H9 (cell line): ENCODE results near the gene TTLL3. TPM values are rescaled to one million over a fixed set of nuclear protein-coding genes. Genes with fewer than 3 reads are reported as not detected.

ENCODE experiments used
- DNase-seq: peaks from one replicate; pipeline ENCODE4 v3.0.0-alpha.2; 2017
- H2AFZ ChIP-seq: one replicate; pipeline ENCODE4 v1.6.1; 2013; ENCODE audit warnings: mild to moderate bottlenecking, low read length, control low read depth, moderate library complexity
- H2AK5ac ChIP-seq: 2 replicates; pipeline ENCODE4 v1.6.1; 2013; ENCODE audit warnings: low read length, control low read depth, mixed read lengths; ENCODE audit not compliant: insufficient read length
- H2BK120ac ChIP-seq: one replicate; pipeline ENCODE4 v1.6.1; 2013; ENCODE audit warnings: low read depth, mild to moderate bottlenecking, low read length, control low read depth, inconsistent platforms; ENCODE audit not compliant: poor library complexity, severe bottlenecking
- H2BK12ac ChIP-seq: 2 replicates; pipeline ENCODE4 v1.6.1; 2013; ENCODE audit warnings: low read length, control low read depth, mixed read lengths, low read depth; ENCODE audit not compliant: insufficient read length
- H2BK15ac ChIP-seq: 2 replicates; pipeline ENCODE4 v1.6.1; 2013; ENCODE audit warnings: low read depth, low read length, control low read depth
- H2BK20ac ChIP-seq: one replicate; pipeline ENCODE4 v1.6.1; 2013; ENCODE audit warnings: low read depth, mild to moderate bottlenecking, low read length, control low read depth, inconsistent platforms; ENCODE audit not compliant: poor library complexity, severe bottlenecking
- H2BK5ac ChIP-seq: 2 replicates; pipeline ENCODE4 v1.6.1; 2013; ENCODE audit warnings: low read length, control low read depth, mixed read lengths; ENCODE audit not compliant: insufficient read length
- H3K14ac ChIP-seq: 2 replicates; pipeline ENCODE4 v1.6.1; 2013; ENCODE audit warnings: low read length, control low read depth; ENCODE audit not compliant: insufficient read depth
- H3K18ac ChIP-seq: 2 replicates; pipeline ENCODE4 v1.6.1; 2013; ENCODE audit warnings: low read depth, mild to moderate bottlenecking, mixed read lengths, low read length, control low read depth; ENCODE audit not compliant: insufficient read length
- H3K23ac ChIP-seq: 2 replicates; pipeline ENCODE4 v1.6.1; 2013; ENCODE audit warnings: low read length, control low read depth, mixed read lengths, low read depth; ENCODE audit not compliant: insufficient read length
- H3K23me2 ChIP-seq: 2 replicates; pipeline ENCODE4 v1.6.1; 2013; ENCODE audit warnings: low read depth, mild to moderate bottlenecking, mixed read lengths, low read length, control low read depth; ENCODE audit not compliant: insufficient read length, poor library complexity, severe bottlenecking
- H3K27ac ChIP-seq: 2 replicates; pipeline ENCODE4 v1.5.1; 2013; ENCODE audit warnings: low read length, control low read depth, mixed read lengths, low read depth; ENCODE audit not compliant: insufficient read length
- H3K27me3 ChIP-seq: 2 replicates; pipeline ENCODE4 v1.6.1; 2013; ENCODE audit warnings: low read length, control low read depth, inconsistent platforms; ENCODE audit not compliant: insufficient read depth
- H3K4ac ChIP-seq: 2 replicates; pipeline ENCODE4 v1.6.1; 2013; ENCODE audit warnings: low read depth, mild to moderate bottlenecking, control low read depth, inconsistent platforms, low read length, moderate library complexity
- H3K4me1 ChIP-seq: 2 replicates; pipeline ENCODE4 v1.6.1; 2013; ENCODE audit warnings: low read length, control low read depth, inconsistent platforms; ENCODE audit not compliant: insufficient read depth
- H3K4me2 ChIP-seq: 2 replicates; pipeline ENCODE4 v1.6.1; 2013; ENCODE audit warnings: low read length, control low read depth, mixed read lengths; ENCODE audit not compliant: insufficient read length, insufficient read depth
- H3K56ac ChIP-seq: 2 replicates; pipeline ENCODE4 v1.6.1; 2013; ENCODE audit warnings: low read depth, mild to moderate bottlenecking, mixed read lengths, low read length, control low read depth; ENCODE audit not compliant: insufficient read length
- H3K79me1 ChIP-seq: 2 replicates; pipeline ENCODE4 v1.6.1; 2013; ENCODE audit warnings: low read depth, mild to moderate bottlenecking, moderate library complexity, low read length, control low read depth, inconsistent platforms; ENCODE audit not compliant: insufficient read depth, poor library complexity, severe bottlenecking
- H3K79me2 ChIP-seq: 2 replicates; pipeline ENCODE4 v1.6.1; 2013; ENCODE audit warnings: low read length, control low read depth, inconsistent platforms; ENCODE audit not compliant: insufficient read depth
- H3K9ac ChIP-seq: 2 replicates; pipeline ENCODE4 v1.6.1; 2013; ENCODE audit warnings: low read length, control low read depth, mixed read lengths; ENCODE audit not compliant: insufficient read length; ENCODE audit errors: extremely low read depth
- H3K9me3 ChIP-seq: one replicate; pipeline ENCODE4 v1.6.1; 2013; ENCODE audit warnings: low read depth, low read length, inconsistent platforms; ENCODE audit not compliant: control insufficient read depth
- H3T11ph ChIP-seq: one replicate; pipeline ENCODE4 v1.6.1; 2013; ENCODE audit warnings: mild to moderate bottlenecking, low read length, control low read depth, inconsistent platforms
- H4K20me1 ChIP-seq: one replicate; pipeline ENCODE4 v1.6.1; 2013; ENCODE audit not compliant: control insufficient read depth, insufficient read length, insufficient read depth
- H4K5ac ChIP-seq: 2 replicates; pipeline ENCODE4 v1.6.1; 2013; ENCODE audit warnings: low read depth, mild to moderate bottlenecking, mixed read lengths, low read length, control low read depth; ENCODE audit not compliant: insufficient read length
- H4K8ac ChIP-seq: replicated peaks from 2 replicates; pipeline ENCODE4 v1.6.1; 2013; ENCODE audit warnings: low read length, control low read depth, mixed read lengths, low read depth; ENCODE audit not compliant: insufficient read length
- H4K91ac ChIP-seq: 2 replicates; pipeline ENCODE4 v1.6.1; 2013; ENCODE audit warnings: low read depth, mild to moderate bottlenecking, moderate library complexity, mixed read lengths, low read length, control low read depth; ENCODE audit not compliant: insufficient read length
- H3K27ac Mint-ChIP-seq, 3 experiments: 2 replicates in 2 of 3; 3 replicates in 1 of 3; pipeline ENCODE4 v1.8.0; 2020 to 2021; ENCODE audit warnings: mixed read lengths in 3 of 3, mild to moderate bottlenecking in 1 of 3, moderate library complexity in 1 of 3
- H3K27me3 Mint-ChIP-seq: 2 replicates; pipeline ENCODE4 v1.8.0; 2021; ENCODE audit warnings: low read depth, mild to moderate bottlenecking, moderate library complexity, mixed read lengths
- H3K36me3 Mint-ChIP-seq, 3 experiments: 2 replicates in 2 of 3; 3 replicates in 1 of 3; pipeline ENCODE4 v1.8.0; 2020 to 2021; ENCODE audit warnings: low read depth in 3 of 3, mixed read lengths in 3 of 3; ENCODE audit not compliant: insufficient read depth in 1 of 3
- H3K4me1 Mint-ChIP-seq, 2 experiments: 2 replicates each; pipeline ENCODE4 v1.8.0; 2020; ENCODE audit warnings: mixed read lengths in 2 of 2
- H3K4me3 Mint-ChIP-seq, 2 experiments: 2 replicates in 1 of 2; 3 replicates in 1 of 2; pipeline ENCODE4 v1.8.0; 2020 to 2021; ENCODE audit warnings: mild to moderate bottlenecking in 2 of 2, mixed read lengths in 2 of 2, moderate library complexity in 1 of 2
- H3K9me3 Mint-ChIP-seq, 2 experiments: 2 replicates in 1 of 2; 3 replicates in 1 of 2; pipeline ENCODE4 v1.8.0; 2020; ENCODE audit warnings: mild to moderate bottlenecking in 2 of 2, mixed read lengths in 2 of 2, moderate library complexity in 1 of 2
- WGBS: extraction: QIAGEN DNeasy Blood & Tissue Kit; methylation state at CpG from one replicate; pipeline ENCODE4 v1.1.7; 2013; ENCODE audit warnings: missing lambda C conversion rate, low lambda C conversion rate, mixed read lengths; ENCODE audit not compliant: insufficient read length; ENCODE audit errors: extremely low coverage; 5-methylcytosine and 5-hydroxymethylcytosine counted together
- total RNA-seq: library from RNA; stranded (reverse); gene quantifications from 2 replicates; pipeline ENCODE4 v1.2.1, GENCODE V29; 2021
- TF ChIP-seq, protein P1 (sequence below): fragments of 200-600 bp; sonication (generic); conservative IDR thresholded peaks from 3 replicates; pipeline ENCODE4 v1.8.0; 2021; ENCODE audit warnings: antibody characterized with exemption, mild to moderate bottlenecking

TTLL3 gene
- total RNA-seq, 1 experiment from 2014 or later = 14.4 TPM

GRCh38 chr3:9884555-9885165 lies 74.6 kb downstream of the TTLL3 start:
- Histone ChIP-seq H3K56ac (no peak overlapping the region), H3K4ac (no peak overlapping the region), H3K79me1 (no peaks in the 10 kb centered on the region), H3K9ac (no peak overlapping the region), H3K27me3 (no peaks in the 10 kb centered on the region; the same call in 1 of the 2 replicates), H4K8ac (no peak overlapping the region), H2AK5ac (no peak overlapping the region), H2BK5ac (no peak overlapping the region), H3K23ac (no peak overlapping the region), H2BK15ac (no peak overlapping the region), H3K79me2 (no peaks in the 10 kb centered on the region), H3K23me2 (no peaks in the 10 kb centered on the region), H2BK12ac (no peak overlapping the region), H3K14ac (no peak overlapping the region), H3K27ac (no peak overlapping the region), H2AFZ (no peak overlapping the region), H3K18ac (no peak overlapping the region), H2BK20ac (no peak overlapping the region), H2BK120ac (no peak overlapping the region), H4K20me1 (no peaks in the 10 kb centered on the region), H3K9me3 (no peaks in the 10 kb centered on the region), H3K4me1 (no peaks in the 10 kb centered on the region), H4K5ac (no peak overlapping the region), H3T11ph (no peak overlapping the region), H3K4me2 (no peak overlapping the region), H4K91ac (no peak overlapping the region)
- Mint-ChIP-seq H3K27ac (peak overlapping the region in 2 of 3 experiments; percentile 55 to 77; a peak in 3 of 7 replicates), H3K27me3 (no peaks in the 10 kb centered on the region; the same call in 1 of the 2 replicates), H3K4me1 (peaks cover 4 to 6% of the 10 kb centered on the region in 2 experiments), H3K36me3 (no peaks in the 10 kb centered on the region), H3K4me3 (no peak overlapping the region), H3K9me3 (no peaks in the 10 kb centered on the region)
- DNase-seq = no peak
- WGBS = no CpG with 5 or more reads among the region's 11 CpGs
- TF ChIP-seq, protein P1, sequence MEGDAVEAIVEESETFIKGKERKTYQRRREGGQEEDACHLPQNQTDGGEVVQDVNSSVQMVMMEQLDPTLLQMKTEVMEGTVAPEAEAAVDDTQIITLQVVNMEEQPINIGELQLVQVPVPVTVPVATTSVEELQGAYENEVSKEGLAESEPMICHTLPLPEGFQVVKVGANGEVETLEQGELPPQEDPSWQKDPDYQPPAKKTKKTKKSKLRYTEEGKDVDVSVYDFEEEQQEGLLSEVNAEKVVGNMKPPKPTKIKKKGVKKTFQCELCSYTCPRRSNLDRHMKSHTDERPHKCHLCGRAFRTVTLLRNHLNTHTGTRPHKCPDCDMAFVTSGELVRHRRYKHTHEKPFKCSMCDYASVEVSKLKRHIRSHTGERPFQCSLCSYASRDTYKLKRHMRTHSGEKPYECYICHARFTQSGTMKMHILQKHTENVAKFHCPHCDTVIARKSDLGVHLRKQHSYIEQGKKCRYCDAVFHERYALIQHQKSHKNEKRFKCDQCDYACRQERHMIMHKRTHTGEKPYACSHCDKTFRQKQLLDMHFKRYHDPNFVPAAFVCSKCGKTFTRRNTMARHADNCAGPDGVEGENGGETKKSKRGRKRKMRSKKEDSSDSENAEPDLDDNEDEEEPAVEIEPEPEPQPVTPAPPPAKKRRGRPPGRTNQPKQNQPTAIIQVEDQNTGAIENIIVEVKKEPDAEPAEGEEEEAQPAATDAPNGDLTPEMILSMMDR = no peak

Other genes with a start within 250 kb of the TTLL3 start
- gene MTMR14, start 160.8 kb upstream of the TTLL3 start, total RNA-seq = 50.6 and 54.2 TPM in 2 replicates
- 3.5 and 3.8 TPM in 2 replicates for gene CPNE9, start 106.4 kb upstream of the TTLL3 start, total RNA-seq
- 38.4 and 38.6 TPM in 2 replicates for gene BRPF1, start 78.5 kb upstream of the TTLL3 start, total RNA-seq
- gene OGG1, start 60.3 kb upstream of the TTLL3 start, total RNA-seq = 43.4 and 44.1 TPM in 2 replicates
- 9.0 and 9.2 TPM in 2 replicates for gene CAMK1, start 40.3 kb upstream of the TTLL3 start, total RNA-seq
- 49.8 and 51.3 TPM in 2 replicates for gene TADA3, start 17.8 kb upstream of the TTLL3 start, total RNA-seq
- gene ARPC4, start 17.2 kb upstream of the TTLL3 start, total RNA-seq = 161 and 164 TPM in 2 replicates
- gene RPUSD3, start 33.7 kb downstream of the TTLL3 start, total RNA-seq = 59.5 TPM in 2 replicates
- gene CIDEC, start 70.0 kb downstream of the TTLL3 start, total RNA-seq = not detected in 2 replicates
- 33.5 and 34.0 TPM in 2 replicates for gene JAGN1, start 80.3 kb downstream of the TTLL3 start, total RNA-seq
- 2.0 and 2.1 TPM in 2 replicates for gene IL17RE, start 92.6 kb downstream of the TTLL3 start, total RNA-seq
- 6.8 and 9.1 TPM in 2 replicates for gene IL17RC, start 106.8 kb downstream of the TTLL3 start, total RNA-seq
- gene CRELD1, start 123.6 kb downstream of the TTLL3 start, total RNA-seq = 15.5 and 17.2 TPM in 2 replicates
- 18.8 and 19.5 TPM in 2 replicates for gene PRRT3, start 142.1 kb downstream of the TTLL3 start, total RNA-seq
- gene EMC3, start 176.6 kb downstream of the TTLL3 start, total RNA-seq = 39.3 and 45.6 TPM in 2 replicates
- gene FANCD2, start 216.2 kb downstream of the TTLL3 start, total RNA-seq = 67.8 and 74.9 TPM in 2 replicates